Measurements from ENCODE around the gene PHF24. TPM values are rescaled to one million over a fixed set of nuclear protein-coding genes. Genes with fewer than 3 reads are reported as not detected.
"Not testable (repeated sequence)": the region's sequence is repeated elsewhere in the genome, so short reads cannot be mapped to it uniquely, and the experiment has no call there.

Gene PHF24
- total RNA-seq, 4 donors from 2014 or later, result 0.16 to 0.27 TPM; not detected in 2

DNA sequence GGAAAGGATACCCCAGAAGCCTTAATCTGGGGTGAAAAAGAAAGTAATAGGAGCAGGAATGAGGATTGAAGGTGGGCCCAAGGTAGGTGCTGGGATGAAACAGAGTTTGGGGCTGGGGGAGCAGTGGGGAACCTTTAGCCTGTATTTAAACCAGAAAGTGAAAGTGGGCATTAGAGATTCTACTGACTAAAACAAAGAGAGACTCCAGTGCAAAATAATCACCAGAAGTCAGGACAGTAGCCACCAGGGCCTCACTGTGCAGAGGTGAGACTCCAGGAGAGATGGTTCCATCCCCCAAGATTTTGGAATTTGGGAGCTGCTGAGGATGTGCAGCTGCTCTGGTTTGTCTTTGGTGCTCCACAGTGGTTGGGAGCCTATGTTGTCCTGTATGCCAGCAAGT is 44.5 kb downstream of the PHF24 start:
- Histone ChIP-seq H3K4me3 (no peak overlapping the region), H3K36me3 (no peaks in the 10 kb centered on the region), H3K9me3 (no peaks in the 10 kb centered on the region), H3K27me3 (no peaks in the 10 kb centered on the region), H3K27ac (no peak overlapping the region), H3K4me1 (peaks cover 0 to 5% (median 2%) of the 10 kb centered on the region in 4 donors)
- in situ Hi-C loops (cut with MboI; ENCODE audit: low pct_ligation_motif_present in 1 of 4, low pct_unique_long_range_greater_than_20kb in 1 of 4, low sequenced_read_pairs in 3 of 4) (no loop called here), intact Hi-C loops (cut with DNase I; ENCODE audit: low total_unique reads) (no loop called here)
- DNase-seq, result no peak
- TF ChIP-seq EP300 (IDR thresholded peaks at IDR 0.05; ENCODE audit: low read depth), result no peak
- TF ChIP-seq POLR2A (IDR thresholded peaks at IDR 0.05), result no peak
- TF ChIP-seq, protein P1, sequence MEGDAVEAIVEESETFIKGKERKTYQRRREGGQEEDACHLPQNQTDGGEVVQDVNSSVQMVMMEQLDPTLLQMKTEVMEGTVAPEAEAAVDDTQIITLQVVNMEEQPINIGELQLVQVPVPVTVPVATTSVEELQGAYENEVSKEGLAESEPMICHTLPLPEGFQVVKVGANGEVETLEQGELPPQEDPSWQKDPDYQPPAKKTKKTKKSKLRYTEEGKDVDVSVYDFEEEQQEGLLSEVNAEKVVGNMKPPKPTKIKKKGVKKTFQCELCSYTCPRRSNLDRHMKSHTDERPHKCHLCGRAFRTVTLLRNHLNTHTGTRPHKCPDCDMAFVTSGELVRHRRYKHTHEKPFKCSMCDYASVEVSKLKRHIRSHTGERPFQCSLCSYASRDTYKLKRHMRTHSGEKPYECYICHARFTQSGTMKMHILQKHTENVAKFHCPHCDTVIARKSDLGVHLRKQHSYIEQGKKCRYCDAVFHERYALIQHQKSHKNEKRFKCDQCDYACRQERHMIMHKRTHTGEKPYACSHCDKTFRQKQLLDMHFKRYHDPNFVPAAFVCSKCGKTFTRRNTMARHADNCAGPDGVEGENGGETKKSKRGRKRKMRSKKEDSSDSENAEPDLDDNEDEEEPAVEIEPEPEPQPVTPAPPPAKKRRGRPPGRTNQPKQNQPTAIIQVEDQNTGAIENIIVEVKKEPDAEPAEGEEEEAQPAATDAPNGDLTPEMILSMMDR (IDR thresholded peaks at IDR 0.05), result no peak

DNA sequence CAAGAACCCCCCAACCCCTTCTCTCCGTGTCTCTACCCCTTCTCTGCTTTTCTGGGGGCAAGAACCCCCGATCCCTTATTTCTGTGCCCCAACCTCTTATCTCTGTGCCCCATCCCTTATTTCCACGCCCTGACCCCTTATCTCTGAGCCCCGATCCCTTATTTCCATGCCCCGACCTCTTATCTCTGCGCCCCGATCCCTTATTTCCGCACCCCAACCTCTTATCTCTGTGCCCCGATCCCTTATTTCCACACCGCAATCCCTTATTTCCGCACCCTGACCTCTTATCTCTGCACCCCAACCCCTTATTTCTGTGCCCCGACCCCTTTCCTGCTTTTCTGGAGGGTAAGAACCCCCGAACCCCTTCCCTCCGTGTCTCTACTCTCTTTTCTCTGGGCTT is 46.2 kb downstream of the PHF24 start:
- intact Hi-C loops (cut with DNase I; ENCODE audit: low total_unique reads); H3K9me3 ChIP-seq; H3K27ac ChIP-seq; H3K4me3 ChIP-seq; H3K4me1 ChIP-seq; DNase-seq; in situ Hi-C loops (cut with MboI; ENCODE audit: low pct_ligation_motif_present in 1 of 4, low pct_unique_long_range_greater_than_20kb in 1 of 4, low sequenced_read_pairs in 3 of 4); H3K36me3 ChIP-seq; H3K27me3 ChIP-seq: not testable (repeated sequence)
- WGBS, 2 donors (ENCODE audit: low coverage in 1 of 2), result 86% methylated on average over 10 to 14 of the region's 14 CpGs

DNA sequence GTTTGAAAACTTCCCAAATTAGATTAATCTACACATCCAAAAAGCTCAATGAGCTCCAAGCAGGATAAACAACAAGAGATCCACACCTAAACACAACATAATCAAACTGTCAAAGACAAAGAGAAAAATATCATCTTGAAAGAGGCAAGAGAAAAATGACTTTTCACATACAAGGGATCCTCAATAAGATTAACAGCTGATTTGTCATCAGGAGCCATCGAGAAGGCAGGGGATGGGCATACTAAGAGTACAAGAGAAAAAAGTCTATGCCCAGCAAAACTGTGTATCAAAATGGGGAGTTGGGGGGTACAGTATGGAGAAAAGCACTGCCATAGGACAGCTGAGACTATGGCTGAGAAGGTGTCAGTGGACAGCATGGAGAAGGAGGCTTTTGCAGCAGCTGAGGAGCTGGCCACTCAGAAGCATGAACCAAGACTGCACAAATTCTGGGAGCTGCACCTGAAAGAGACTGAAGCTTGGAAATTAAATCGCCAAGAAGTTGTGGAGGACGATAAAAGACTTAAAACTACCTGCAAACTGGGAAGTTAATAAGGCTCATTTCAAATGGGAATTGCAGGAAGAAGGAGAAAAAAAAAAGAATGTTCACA is 52.4 kb downstream of the PHF24 start:
- DNase-seq, result no peak
- Histone ChIP-seq H3K36me3 (peaks cover 0 to 11% (median 5%) of the 10 kb centered on the region in 4 donors), H3K4me1 (no peaks in the 10 kb centered on the region), H3K27me3 (no peaks in the 10 kb centered on the region), H3K4me3 (no peak overlapping the region), H3K27ac (no peak overlapping the region), H3K9me3 (peaks cover 12 to 23% of the 10 kb centered on the region in 2 donors)
- 86 to 90% methylated on average over 3 of the region's 3 CpGs for WGBS, 2 donors (ENCODE audit: low coverage in 1 of 2)
- in situ Hi-C loops (cut with MboI; ENCODE audit: low pct_ligation_motif_present in 1 of 4, low pct_unique_long_range_greater_than_20kb in 1 of 4, low sequenced_read_pairs in 3 of 4), result no loop called here
- no peak for TF ChIP-seq POLR2AphosphoS5 (IDR thresholded peaks at IDR 0.05)
- no peak for TF ChIP-seq POLR2A (IDR thresholded peaks at IDR 0.05)
- TF ChIP-seq, protein P1 (IDR thresholded peaks at IDR 0.05), result no peak
- TF ChIP-seq EP300 (IDR thresholded peaks at IDR 0.05; ENCODE audit: low read depth), result no peak
- intact Hi-C loops (cut with DNase I; ENCODE audit: low total_unique reads), result no loop called here

DNA sequence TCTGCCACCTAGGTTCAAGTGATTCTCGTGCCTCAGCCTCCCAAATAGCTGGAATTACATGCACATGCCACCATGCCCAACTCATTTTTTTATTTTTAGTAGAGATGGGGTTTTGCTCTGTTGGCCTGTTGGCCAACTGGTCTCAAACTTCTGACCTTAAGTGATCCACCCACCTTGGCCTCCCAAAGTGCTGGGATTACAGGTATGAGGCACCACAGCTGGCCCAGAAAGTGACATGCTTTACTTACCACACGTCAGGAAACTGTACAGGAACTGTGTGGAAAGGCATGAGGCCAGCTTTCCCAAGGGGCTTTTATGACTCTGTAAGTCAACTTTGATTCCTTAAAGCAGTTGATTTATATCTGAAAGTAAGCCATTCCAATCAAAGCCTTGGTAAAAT is 56.4 kb downstream of the PHF24 start:
- Histone ChIP-seq H3K36me3 (peaks cover 0 to 10% (median 5%) of the 10 kb centered on the region in 4 donors), H3K27ac (no peak overlapping the region), H3K9me3 (peaks cover 12 to 23% of the 10 kb centered on the region in 2 donors), H3K4me3 (no peak overlapping the region), H3K4me1 (no peaks in the 10 kb centered on the region), H3K27me3 (no peaks in the 10 kb centered on the region)
- intact Hi-C loops (cut with DNase I; ENCODE audit: low total_unique reads) (no loop called here), in situ Hi-C loops (cut with MboI; ENCODE audit: low pct_ligation_motif_present in 1 of 4, low pct_unique_long_range_greater_than_20kb in 1 of 4, low sequenced_read_pairs in 3 of 4) (no loop called here)
- DNase-seq, result no peak
- TF ChIP-seq POLR2AphosphoS5 (IDR thresholded peaks at IDR 0.05) (no peak), POLR2A (IDR thresholded peaks at IDR 0.05) (no peak)
- TF ChIP-seq, protein P1 (IDR thresholded peaks at IDR 0.05), result no peak
- WGBS, 2 donors (ENCODE audit: low coverage in 1 of 2), result 63 to 71% methylated on average over 1 to 2 of the region's 2 CpGs

DNA sequence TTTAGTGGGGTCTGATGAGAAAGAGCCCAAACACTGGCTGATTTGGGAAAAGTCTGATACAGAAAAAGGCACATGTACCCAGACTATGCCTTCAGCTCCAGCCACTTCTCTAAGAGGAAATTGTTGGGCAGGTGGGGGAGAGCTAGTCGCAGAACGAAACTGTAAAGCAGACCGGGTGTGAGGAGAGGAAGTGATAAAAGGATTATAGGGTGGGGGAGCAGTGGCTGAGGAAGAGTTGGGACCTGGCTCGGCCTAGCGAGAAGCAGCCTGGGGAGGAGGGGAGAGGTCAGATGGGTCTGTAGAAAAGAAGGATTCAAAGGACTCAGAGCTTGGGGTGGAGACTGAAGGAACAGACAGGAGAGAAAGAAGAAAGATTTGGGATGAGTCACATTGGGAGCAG is 65.4 kb downstream of the PHF24 start:
- H3K27me3 ChIP-seq; H3K4me1 ChIP-seq; DNase-seq; in situ Hi-C loops (cut with MboI; ENCODE audit: low pct_ligation_motif_present in 1 of 4, low pct_unique_long_range_greater_than_20kb in 1 of 4, low sequenced_read_pairs in 3 of 4); intact Hi-C loops (cut with DNase I; ENCODE audit: low total_unique reads); H3K36me3 ChIP-seq; H3K9me3 ChIP-seq; H3K4me3 ChIP-seq; H3K27ac ChIP-seq: not testable (repeated sequence)
- 57 to 71% methylated on average over 5 of the region's 5 CpGs for WGBS, 2 donors (ENCODE audit: low coverage in 1 of 2)
